Erythroblast (primary cell): ENCODE measurements around the gene LGALS14.

Experiments
- GATA1 ChIP-seq: IDR thresholded peaks from 2 replicates; pipeline ENCODE4 v1.6.1; 2011; ENCODE audit warnings: low read depth, mild to moderate bottlenecking, control low read depth, low read length, moderate library complexity
- POLR2A ChIP-seq: IDR thresholded peaks from 2 replicates; pipeline ENCODE4 v1.6.1; 2011; ENCODE audit warnings: mild to moderate bottlenecking, low read length

GRCh38 chr19:39701291-39701690, 3.0 kb upstream of the LGALS14 start:
- TF ChIP-seq POLR2A (no peak), GATA1 (no peak)
